ENCODE measurements around the gene SBF1. TPM values are rescaled to one million over a fixed set of nuclear protein-coding genes. Genes with fewer than 3 reads are reported as not detected.
"Not testable (repeated sequence)": the region's sequence is repeated elsewhere in the genome, so short reads cannot be mapped to it uniquely, and the experiment has no call there.

The SBF1 gene
- total RNA-seq, 1 donor from 2014 or later = 123 TPM

DNA sequence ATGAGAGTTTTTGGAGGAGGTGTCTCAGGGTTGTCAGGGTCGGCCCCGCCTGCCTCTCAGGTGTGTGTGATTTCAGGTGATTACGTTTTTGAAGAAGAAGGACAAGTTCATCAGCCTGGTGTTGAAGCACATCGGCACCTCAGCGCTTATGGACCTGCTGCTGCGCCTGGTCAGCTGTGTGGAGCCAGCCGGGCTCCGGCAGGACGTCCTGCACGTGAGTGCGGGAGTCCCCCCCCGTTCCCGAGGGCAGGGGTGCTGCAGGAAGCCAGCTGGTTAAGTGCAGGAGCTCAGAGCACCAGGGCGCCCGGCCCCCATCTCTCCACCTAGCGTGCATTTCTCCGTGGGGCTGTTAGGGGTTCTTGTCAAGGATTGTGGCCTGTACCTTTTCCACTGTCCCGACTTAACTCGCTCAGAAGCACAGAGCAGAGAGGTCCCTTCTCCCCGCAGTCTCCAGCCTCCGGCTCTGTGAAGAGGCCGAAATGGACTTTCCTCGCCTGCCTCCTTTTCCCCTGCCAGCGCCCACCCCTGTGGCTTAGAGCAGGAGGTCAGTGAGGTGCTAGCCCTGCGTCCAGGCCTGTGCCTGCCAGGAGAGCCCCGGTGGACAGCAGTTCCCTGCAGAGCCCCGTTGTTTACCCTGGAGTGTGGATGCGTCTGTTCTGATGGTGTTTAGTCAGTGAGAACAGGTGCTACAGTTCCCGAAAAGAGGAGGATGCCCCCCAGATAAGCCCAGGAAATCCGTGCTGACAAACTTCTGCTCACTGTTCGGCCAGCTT lies 60.2 kb downstream of the SBF1 start:
- TF ChIP-seq, protein P1, sequence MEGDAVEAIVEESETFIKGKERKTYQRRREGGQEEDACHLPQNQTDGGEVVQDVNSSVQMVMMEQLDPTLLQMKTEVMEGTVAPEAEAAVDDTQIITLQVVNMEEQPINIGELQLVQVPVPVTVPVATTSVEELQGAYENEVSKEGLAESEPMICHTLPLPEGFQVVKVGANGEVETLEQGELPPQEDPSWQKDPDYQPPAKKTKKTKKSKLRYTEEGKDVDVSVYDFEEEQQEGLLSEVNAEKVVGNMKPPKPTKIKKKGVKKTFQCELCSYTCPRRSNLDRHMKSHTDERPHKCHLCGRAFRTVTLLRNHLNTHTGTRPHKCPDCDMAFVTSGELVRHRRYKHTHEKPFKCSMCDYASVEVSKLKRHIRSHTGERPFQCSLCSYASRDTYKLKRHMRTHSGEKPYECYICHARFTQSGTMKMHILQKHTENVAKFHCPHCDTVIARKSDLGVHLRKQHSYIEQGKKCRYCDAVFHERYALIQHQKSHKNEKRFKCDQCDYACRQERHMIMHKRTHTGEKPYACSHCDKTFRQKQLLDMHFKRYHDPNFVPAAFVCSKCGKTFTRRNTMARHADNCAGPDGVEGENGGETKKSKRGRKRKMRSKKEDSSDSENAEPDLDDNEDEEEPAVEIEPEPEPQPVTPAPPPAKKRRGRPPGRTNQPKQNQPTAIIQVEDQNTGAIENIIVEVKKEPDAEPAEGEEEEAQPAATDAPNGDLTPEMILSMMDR (IDR thresholded peaks at IDR 0.05; ENCODE audit: insufficient read depth, low read length, severe bottlenecking) = no peak
- FAIRE-seq = no peak
- H3K27me3 ChIP-seq (ENCODE audit: control insufficient read depth, insufficient read depth, low read length) = no peaks in the 10 kb centered on the region
- no peak for DNase-seq (ENCODE audit: low read depth)
- H3K36me3 ChIP-seq (ENCODE audit: control insufficient read depth, insufficient read depth, low read length) = peaks cover 30% of the 10 kb centered on the region
- H3K4me3 ChIP-seq (ENCODE audit: low read depth, low read length) = no peak overlapping the region

- FAIRE-seq; H3K4me3 ChIP-seq (ENCODE audit: low read depth, low read length); H3K27me3 ChIP-seq (ENCODE audit: control insufficient read depth, insufficient read depth, low read length); DNase-seq (ENCODE audit: low read depth): not testable (repeated sequence)
- H3K36me3 ChIP-seq (ENCODE audit: control insufficient read depth, insufficient read depth, low read length) = peaks cover 13% of the 10 kb centered on the region
Measured at GRCh38 chr22:50408954-50409353, 65.9 kb downstream of the SBF1 start.

GRCh38 chr22:50408311-50408710 lies 66.5 kb downstream of the SBF1 start:
- no peaks in the 10 kb centered on the region for H3K27me3 ChIP-seq (ENCODE audit: control insufficient read depth, insufficient read depth, low read length)
- H3K4me3 ChIP-seq (ENCODE audit: low read depth, low read length) = no peak overlapping the region
- peaks cover 11% of the 10 kb centered on the region for H3K36me3 ChIP-seq (ENCODE audit: control insufficient read depth, insufficient read depth, low read length)
- FAIRE-seq (no peak), DNase-seq (ENCODE audit: low read depth) (no peak)
- TF ChIP-seq, protein P1 (IDR thresholded peaks at IDR 0.05; ENCODE audit: insufficient read depth, low read length, severe bottlenecking) = no peak

- H3K27me3 ChIP-seq (ENCODE audit: control insufficient read depth, insufficient read depth, low read length) = no peaks in the 10 kb centered on the region
- DNase-seq (ENCODE audit: low read depth) (no peak), FAIRE-seq (peak; percentile 70)
- H3K4me3 ChIP-seq (ENCODE audit: low read depth, low read length) = no peak overlapping the region
- peaks cover 11% of the 10 kb centered on the region for H3K36me3 ChIP-seq (ENCODE audit: control insufficient read depth, insufficient read depth, low read length)
- TF ChIP-seq, protein P1 (IDR thresholded peaks at IDR 0.05; ENCODE audit: insufficient read depth, low read length, severe bottlenecking) = no peak
Measured at GRCh38 chr22:50406416-50407170, 68.2 kb downstream of the SBF1 start.

DNA sequence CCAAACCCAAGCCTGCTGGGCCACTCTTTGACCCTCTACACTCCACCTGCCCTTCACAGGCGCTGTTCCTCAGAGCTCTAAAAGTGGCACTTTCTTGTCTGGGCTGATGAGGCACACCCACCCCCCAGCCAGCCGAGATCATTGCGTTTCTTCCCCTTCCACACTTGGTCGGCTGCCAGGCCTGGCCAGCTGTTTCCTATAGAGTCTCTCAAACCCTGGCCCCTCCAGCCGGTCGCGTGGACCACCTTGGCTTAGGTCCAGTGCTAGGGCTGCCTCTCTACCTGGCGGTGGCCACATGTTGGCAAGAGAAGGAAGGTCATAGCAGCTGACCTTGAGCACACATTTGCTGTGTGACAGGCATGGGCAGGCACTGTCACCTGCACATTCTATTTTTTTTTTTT lies 71.1 kb downstream of the SBF1 start:
- FAIRE-seq = no peak
- DNase-seq (ENCODE audit: low read depth) = no peak
- Histone ChIP-seq H3K4me3 (ENCODE audit: low read depth, low read length) (no peak overlapping the region), H3K27me3 (ENCODE audit: control insufficient read depth, insufficient read depth, low read length) (no peaks in the 10 kb centered on the region), H3K36me3 (ENCODE audit: control insufficient read depth, insufficient read depth, low read length) (peaks cover 12% of the 10 kb centered on the region)
- TF ChIP-seq, protein P1 (IDR thresholded peaks at IDR 0.05; ENCODE audit: insufficient read depth, low read length, severe bottlenecking) = no peak

- TF ChIP-seq, protein P1 (IDR thresholded peaks at IDR 0.05; ENCODE audit: insufficient read depth, low read length, severe bottlenecking) = no peak
- Histone ChIP-seq H3K27me3 (ENCODE audit: control insufficient read depth, insufficient read depth, low read length) (no peaks in the 10 kb centered on the region), H3K36me3 (ENCODE audit: control insufficient read depth, insufficient read depth, low read length) (peaks cover 6% of the 10 kb centered on the region)
Measured at GRCh38 chr22:50401907-50402306, 72.9 kb downstream of the SBF1 start.

More at GRCh38 chr22:50401907-50402306, 72.9 kb downstream of the SBF1 start:
- no peak overlapping the region for H3K4me3 ChIP-seq (ENCODE audit: low read depth, low read length)
- no peak for DNase-seq (ENCODE audit: low read depth)
- no peak for FAIRE-seq
